Measurements from ENCODE around the gene BCO2. TPM values are rescaled to one million over a fixed set of nuclear protein-coding genes. Genes with fewer than 3 reads are reported as not detected.

The BCO2 gene
- total and polyA plus RNA-seq, 10 of the 15 experiments (the other 5 are each of a cell fraction or from before 2014, with no cell fraction given) = 0.29 to 1.0 (median 0.57) TPM

GRCh38 chr11:112265659-112266409, 90.5 kb downstream of the BCO2 start (continued):
- TF ChIP-seq SPI1 (IDR thresholded peaks at IDR 0.05; ENCODE audit: borderline replicate concordance, insufficient read depth, low read depth, low read length) = no peak
- TF ChIP-seq, protein P1, sequence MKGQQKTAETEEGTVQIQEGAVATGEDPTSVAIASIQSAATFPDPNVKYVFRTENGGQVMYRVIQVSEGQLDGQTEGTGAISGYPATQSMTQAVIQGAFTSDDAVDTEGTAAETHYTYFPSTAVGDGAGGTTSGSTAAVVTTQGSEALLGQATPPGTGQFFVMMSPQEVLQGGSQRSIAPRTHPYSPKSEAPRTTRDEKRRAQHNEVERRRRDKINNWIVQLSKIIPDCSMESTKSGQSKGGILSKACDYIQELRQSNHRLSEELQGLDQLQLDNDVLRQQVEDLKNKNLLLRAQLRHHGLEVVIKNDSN (IDR thresholded peaks at IDR 0.05; ENCODE audit: borderline replicate concordance, extremely low read length, insufficient read depth, low read depth, low read length) = no peak
- no peak for TF ChIP-seq ZBED1 (IDR thresholded peaks at IDR 0.05; ENCODE audit: borderline replicate concordance)
- TF ChIP-seq TARDBP (IDR thresholded peaks at IDR 0.05; ENCODE audit: borderline replicate concordance) = no peak
- TF ChIP-seq RAD21 (IDR thresholded peaks at IDR 0.05; ENCODE audit: insufficient read depth, low read depth, low read length) = no peak
- TF ChIP-seq MEF2B (IDR thresholded peaks at IDR 0.05; ENCODE audit: partially characterized antibody, poor library complexity, severe bottlenecking) = no peak
- no peak for TF ChIP-seq RUNX3 (IDR thresholded peaks at IDR 0.05; ENCODE audit: low read length)
- no peak for TF ChIP-seq IRF4 (IDR thresholded peaks at IDR 0.05; ENCODE audit: low read depth, low read length)

DNA sequence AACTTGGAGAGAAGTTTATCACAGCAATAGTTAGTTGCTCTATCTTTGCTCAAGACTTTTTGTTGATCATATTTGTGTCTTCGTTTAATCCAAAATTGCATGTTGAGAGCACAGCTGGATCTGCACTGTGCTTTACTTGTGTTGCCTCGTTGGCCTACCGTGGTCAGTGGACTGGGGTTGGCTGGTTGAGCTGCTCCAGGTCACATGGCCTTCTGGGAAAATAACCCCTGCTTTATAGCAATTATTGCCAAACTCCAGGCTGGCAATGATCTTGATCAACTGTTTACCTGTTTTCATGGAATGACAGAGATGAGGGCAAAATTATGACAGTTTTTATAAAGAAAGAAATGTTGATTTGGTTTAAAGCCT, 91.1 kb downstream of the BCO2 start:
- no peaks in the 10 kb centered on the region for H4K20me1 ChIP-seq (ENCODE audit: control insufficient read depth, insufficient read depth)
- no peaks in the 10 kb centered on the region for H3K79me2 ChIP-seq (ENCODE audit: control insufficient read depth, insufficient read depth, low read length)
- TF ChIP-seq HDAC2 (IDR thresholded peaks at IDR 0.05) (no peak), ZNF24 (IDR thresholded peaks at IDR 0.05) (no peak), MTA2 (IDR thresholded peaks at IDR 0.05; ENCODE audit: low read depth) (no peak), SP1 (IDR thresholded peaks at IDR 0.05; ENCODE audit: low read depth, low read length) (no peak), PKNOX1 (IDR thresholded peaks at IDR 0.05) (no peak), TCF3 (IDR thresholded peaks at IDR 0.05; ENCODE audit: borderline replicate concordance, insufficient read depth, low read depth, low read length) (no peak), RELA (IDR thresholded peaks at IDR 0.05; ENCODE audit: borderline replicate concordance, partially characterized antibody) (no peak)
- TF ChIP-seq, protein P2, sequence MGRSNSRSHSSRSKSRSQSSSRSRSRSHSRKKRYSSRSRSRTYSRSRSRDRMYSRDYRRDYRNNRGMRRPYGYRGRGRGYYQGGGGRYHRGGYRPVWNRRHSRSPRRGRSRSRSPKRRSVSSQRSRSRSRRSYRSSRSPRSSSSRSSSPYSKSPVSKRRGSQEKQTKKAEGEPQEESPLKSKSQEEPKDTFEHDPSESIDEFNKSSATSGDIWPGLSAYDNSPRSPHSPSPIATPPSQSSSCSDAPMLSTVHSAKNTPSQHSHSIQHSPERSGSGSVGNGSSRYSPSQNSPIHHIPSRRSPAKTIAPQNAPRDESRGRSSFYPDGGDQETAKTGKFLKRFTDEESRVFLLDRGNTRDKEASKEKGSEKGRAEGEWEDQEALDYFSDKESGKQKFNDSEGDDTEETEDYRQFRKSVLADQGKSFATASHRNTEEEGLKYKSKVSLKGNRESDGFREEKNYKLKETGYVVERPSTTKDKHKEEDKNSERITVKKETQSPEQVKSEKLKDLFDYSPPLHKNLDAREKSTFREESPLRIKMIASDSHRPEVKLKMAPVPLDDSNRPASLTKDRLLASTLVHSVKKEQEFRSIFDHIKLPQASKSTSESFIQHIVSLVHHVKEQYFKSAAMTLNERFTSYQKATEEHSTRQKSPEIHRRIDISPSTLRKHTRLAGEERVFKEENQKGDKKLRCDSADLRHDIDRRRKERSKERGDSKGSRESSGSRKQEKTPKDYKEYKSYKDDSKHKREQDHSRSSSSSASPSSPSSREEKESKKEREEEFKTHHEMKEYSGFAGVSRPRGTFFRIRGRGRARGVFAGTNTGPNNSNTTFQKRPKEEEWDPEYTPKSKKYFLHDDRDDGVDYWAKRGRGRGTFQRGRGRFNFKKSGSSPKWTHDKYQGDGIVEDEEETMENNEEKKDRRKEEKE (IDR thresholded peaks at IDR 0.05) = no peak
- H3K4me2 ChIP-seq (ENCODE audit: control insufficient read depth, insufficient read depth) = no peak overlapping the region
- DNase-seq (ENCODE audit: low read depth, low spot score) (no peak), ATAC-seq (no peak), FAIRE-seq (no peak)
- BruUV-seq (replicated peaks) = no TSS peak
- H3K27me3 ChIP-seq (replicated peaks in 1 of 2; ENCODE audit: control insufficient read depth in 2 of 2, insufficient read depth in 2 of 2, low read length in 1 of 2) = no peaks in the 10 kb centered on the region
- ChIA-PET POLR2A (no interaction called here), SMC1A (ENCODE audit: uncharacterized antibody, unreplicated experiment) (no interaction called here), CTCF (interaction anchor here (2.4 kb wide), 1 partner anchor 14 kb away, joined by 9 read pairs; no protein-coding TSS in a partner anchor), RAD21 (ENCODE audit: unreplicated experiment) (interaction anchor here (1.9 kb wide), 1 partner anchor 14 kb away, joined by 7 read pairs; no protein-coding TSS in a partner anchor)
- intact Hi-C loops (cut with micrococcal nuclease; ENCODE audit: unreplicated experiment) (no loop called here), in situ Hi-C loops (cut with MboI) (no loop called here)
- 63% methylated on average over 3 of the region's 3 CpGs for WGBS (ENCODE audit: insufficient coverage, insufficient replicate concordance, low lambda C conversion rate, missing lambda C conversion rate)
- no peak overlapping the region for H3K9ac ChIP-seq (ENCODE audit: control insufficient read depth, insufficient read depth, low read length)
- H3K4me1 ChIP-seq (ENCODE audit: control insufficient read depth, insufficient read depth, low read length) = no peaks in the 10 kb centered on the region
- H3K36me3 ChIP-seq (ENCODE audit: control insufficient read depth in 2 of 2, insufficient read depth in 2 of 2, low read length in 1 of 2) = no peaks in the 10 kb centered on the region
- no peak overlapping the region for H3K27ac ChIP-seq (ENCODE audit: control insufficient read depth, insufficient read depth)
- no peak overlapping the region for H2AFZ ChIP-seq (ENCODE audit: control insufficient read depth, low read depth, low read length)
- no peak overlapping the region for H3K4me3 ChIP-seq
- H3K9me3 ChIP-seq (replicated peaks; ENCODE audit: control insufficient read depth, insufficient read depth, low read length) = no peaks in the 10 kb centered on the region

All from GM12878 (cell line).